ENCODE results near the gene HOOK1. TPM values are rescaled to one million over a fixed set of nuclear protein-coding genes. Genes with fewer than 3 reads are reported as not detected.
A peak's percentile ranks its signal among the peaks of the same experiment; 100 is the strongest.

Gene HOOK1
- total and polyA plus RNA-seq, 2 of the 13 experiments (the other 11 are each of a cell fraction or from before 2014, with no cell fraction given): 11.3 to 24.2 TPM

DNA sequence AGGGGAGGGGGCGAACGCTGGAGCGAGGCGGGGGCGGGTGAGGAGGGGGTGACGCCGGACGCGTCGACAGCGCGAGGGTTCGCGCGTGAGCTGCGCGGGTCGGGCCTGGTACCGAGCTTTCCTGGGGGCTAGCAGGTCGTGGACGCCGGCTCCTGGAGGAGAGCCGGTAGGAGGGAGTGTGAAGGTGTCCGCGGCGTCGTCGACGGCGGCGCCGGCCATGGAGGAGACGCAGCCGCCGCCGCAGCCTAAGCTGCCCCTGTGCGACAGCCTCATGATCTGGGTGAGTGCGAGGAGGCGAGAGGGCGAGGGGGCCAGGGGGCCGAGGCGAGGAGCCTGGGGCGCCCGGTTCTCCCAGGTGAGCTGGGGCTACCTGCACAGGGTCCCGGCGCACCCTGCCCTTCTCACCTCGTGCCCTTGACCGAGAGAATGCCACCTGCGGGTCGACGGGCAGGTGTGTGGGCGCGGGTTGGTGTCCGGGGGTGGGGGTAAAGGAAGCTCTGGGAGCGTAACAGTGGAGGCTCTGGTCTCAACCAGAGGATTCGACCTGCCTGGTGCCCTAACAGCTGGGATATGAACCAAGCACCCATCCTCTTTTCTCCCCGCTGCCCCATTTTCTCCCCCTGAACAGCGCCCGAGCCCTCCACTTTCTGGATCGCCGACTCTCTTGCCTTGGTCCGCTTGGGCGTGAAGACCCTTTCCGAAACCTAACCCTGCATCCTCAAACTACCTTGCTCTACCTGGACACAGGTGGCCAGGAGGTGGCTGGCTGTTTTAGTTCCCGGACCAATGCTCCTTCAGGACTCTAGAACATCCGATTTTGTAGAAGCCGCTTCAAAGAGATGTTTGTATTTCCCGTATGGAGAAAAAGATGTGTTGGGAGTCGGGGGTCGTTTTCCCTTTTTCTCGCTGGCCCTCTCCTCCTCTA is at the start of gene HOOK1 (continued):
- TF ChIP-seq, protein P1, sequence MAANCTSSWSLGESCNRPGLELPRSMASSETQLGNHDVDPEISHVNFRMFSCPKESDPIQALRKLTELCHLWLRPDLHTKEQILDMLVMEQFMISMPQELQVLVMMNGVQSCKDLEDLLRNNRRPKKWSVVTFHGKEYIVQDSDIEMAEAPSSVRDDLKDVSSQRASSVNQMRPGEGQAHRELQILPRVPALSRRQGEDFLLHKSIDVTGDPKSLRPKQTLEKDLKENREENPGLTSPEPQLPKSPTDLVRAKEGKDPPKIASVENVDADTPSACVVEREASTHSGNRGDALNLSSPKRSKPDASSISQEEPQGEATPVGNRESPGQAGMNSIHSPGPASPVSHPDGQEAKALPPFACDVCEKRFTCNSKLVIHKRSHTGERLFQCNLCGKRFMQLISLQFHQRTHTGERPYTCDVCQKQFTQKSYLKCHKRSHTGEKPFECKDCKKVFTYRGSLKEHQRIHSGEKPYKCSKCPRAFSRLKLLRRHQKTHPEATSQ (CRISPR knock-in tag; IDR thresholded peaks at IDR 0.05; ENCODE audit: borderline replicate concordance): no peak
- TF ChIP-seq HNRNPH1 (optimal IDR thresholded peaks at IDR 0.05; ENCODE audit: low read depth, low read length) (no peak), POLR2G (IDR thresholded peaks at IDR 0.05; ENCODE audit: low read depth, low read length) (0 out of 2 replicates have a peak, but pooled peaks have one; percentile 14), FOXP1 (IDR thresholded peaks at IDR 0.05) (no peak), FOXP1 (CRISPR knock-in tag; IDR thresholded peaks at IDR 0.05) (no peak), ZNF441 (CRISPR knock-in tag; IDR thresholded peaks at IDR 0.05; ENCODE audit: borderline replicate concordance) (peak; percentile 56; the same call in 1 of the 2 replicates), IKZF4 (CRISPR knock-in tag; IDR thresholded peaks at IDR 0.05; ENCODE audit: borderline replicate concordance, low read depth, not compliant biosample characterization) (peak; percentile 86), STAG1 (CRISPR knock-in tag; IDR thresholded peaks at IDR 0.05) (no peak), ARNTL (CRISPR knock-in tag; IDR thresholded peaks at IDR 0.05) (no peak), SIN3B (IDR thresholded peaks at IDR 0.05; ENCODE audit: low read length) (no peak), FOSL1 (CRISPR knock-in tag; IDR thresholded peaks at IDR 0.05; ENCODE audit: borderline replicate concordance) (no peak), IKZF1 (IDR thresholded peaks at IDR 0.05) (no peak), ZNF775 (CRISPR knock-in tag; IDR thresholded peaks at IDR 0.05; ENCODE audit: borderline replicate concordance) (no peak; the same call in 1 of the 2 replicates), ZSCAN12 (CRISPR knock-in tag; IDR thresholded peaks at IDR 0.05) (no peak), ZFP36 (IDR thresholded peaks at IDR 0.05; ENCODE audit: borderline replicate concordance, low read depth, low read length, partially characterized antibody) (no peak), REL (CRISPR knock-in tag; conservative IDR thresholded peaks at IDR 0.05) (no peak), CBFB (CRISPR knock-in tag; IDR thresholded peaks at IDR 0.05) (no peak), NR2C2 (CRISPR knock-in tag; IDR thresholded peaks at IDR 0.05; ENCODE audit: borderline replicate concordance) (0 out of 2 replicates have a peak, but pooled peaks have one; percentile 29), PRPF4 (IDR thresholded peaks at IDR 0.05; ENCODE audit: low read depth, low read length, poor library complexity, severe bottlenecking) (no peak), ZNF749 (CRISPR knock-in tag; IDR thresholded peaks at IDR 0.05; ENCODE audit: borderline replicate concordance) (no peak), ZNF260 (CRISPR knock-in tag; IDR thresholded peaks at IDR 0.05; ENCODE audit: borderline replicate concordance, low read depth) (no peak), RXRB (CRISPR knock-in tag; IDR thresholded peaks at IDR 0.05; ENCODE audit: borderline replicate concordance) (no peak; the same call in 1 of the 2 replicates), ETS1 (CRISPR knock-in tag; IDR thresholded peaks at IDR 0.05) (no peak), FOXM1 (CRISPR knock-in tag; IDR thresholded peaks at IDR 0.05) (no peak), ZNF431 (CRISPR knock-in tag; IDR thresholded peaks at IDR 0.05; ENCODE audit: borderline replicate concordance, low read depth) (no peak; the same call in 1 of the 2 replicates), CENPX (CRISPR knock-in tag; IDR thresholded peaks at IDR 0.05) (no peak), ZNF101 (CRISPR knock-in tag; IDR thresholded peaks at IDR 0.05; ENCODE audit: borderline replicate concordance, low read depth) (no peak), ARID2 (CRISPR knock-in tag; IDR thresholded peaks at IDR 0.05; ENCODE audit: borderline replicate concordance) (no peak), ZSCAN31 (CRISPR knock-in tag; IDR thresholded peaks at IDR 0.05; ENCODE audit: low read depth) (no peak)

Data from HepG2 (cell line).